DMS 273 treated with DMSO at 0.1 percent for 48 hours (cell line): ENCODE data around the gene SSH2.

Source experiments
- DNase-seq: peaks from one replicate; lab custom pipeline; 2025; lab: John Stamatoyannopoulos, UW

Gene SSH2

GRCh38 chr17:29611351-29612093, 318.5 kb downstream of the SSH2 start:
- no peak for DNase-seq

GRCh38 chr17:29610395-29610794, 319.6 kb downstream of the SSH2 start:
- DNase-seq, result no peak

GRCh38 chr17:29608986-29609385, 321.0 kb downstream of the SSH2 start:
- DNase-seq, result no peak

- no peak for DNase-seq
Observed at GRCh38 chr17:29607557-29608195, 322.4 kb downstream of the SSH2 start.

GRCh38 chr17:29603109-29603674, 326.8 kb downstream of the SSH2 start:
- no peak for DNase-seq

- DNase-seq, result peak; percentile 60
Observed at GRCh38 chr17:29597361-29598172, 332.5 kb downstream of the SSH2 start.

GRCh38 chr17:29596811-29597210, 333.2 kb downstream of the SSH2 start:
- DNase-seq, result no peak

GRCh38 chr17:29595943-29596774, 333.9 kb downstream of the SSH2 start:
- DNase-seq, result no peak

GRCh38 chr17:29595107-29595942, 334.7 kb downstream of the SSH2 start:
- DNase-seq, result no peak

- no peak for DNase-seq
Observed at GRCh38 chr17:29594519-29595090, 335.4 kb downstream of the SSH2 start.

GRCh38 chr17:29593591-29594518, 336.2 kb downstream of the SSH2 start:
- peak; percentile 17 for DNase-seq

- DNase-seq, result peak; percentile 60
Observed at GRCh38 chr17:29592850-29593551, 337.0 kb downstream of the SSH2 start, which contains the start of gene ANKRD13B. ANKRD13B (plus strand) TSS chr17:29593132; CDS start chr17:29593622, 490 bp downstream.

- peak; percentile 89 for DNase-seq
Observed at GRCh38 chr17:29591737-29592608, 338.1 kb downstream of the SSH2 start.

- DNase-seq, result peak; percentile 82
Observed at GRCh38 chr17:29591146-29591736, 338.8 kb downstream of the SSH2 start.

- DNase-seq, result peak; percentile 81
Observed at GRCh38 chr17:29590411-29591145, 339.4 kb downstream of the SSH2 start.
